GM04504 (cell line): ENCODE data around the gene FHOD3.
"Not testable (repeated sequence)": the region's sequence is repeated elsewhere in the genome, so short reads cannot be mapped to it uniquely, and the experiment has no call there.

ENCODE experiments used
- DNase-seq: peaks from one replicate; pipeline ENCODE4 v3.0.0-alpha.2; 2012; ENCODE audit warnings: low read depth

The FHOD3 gene

DNA sequence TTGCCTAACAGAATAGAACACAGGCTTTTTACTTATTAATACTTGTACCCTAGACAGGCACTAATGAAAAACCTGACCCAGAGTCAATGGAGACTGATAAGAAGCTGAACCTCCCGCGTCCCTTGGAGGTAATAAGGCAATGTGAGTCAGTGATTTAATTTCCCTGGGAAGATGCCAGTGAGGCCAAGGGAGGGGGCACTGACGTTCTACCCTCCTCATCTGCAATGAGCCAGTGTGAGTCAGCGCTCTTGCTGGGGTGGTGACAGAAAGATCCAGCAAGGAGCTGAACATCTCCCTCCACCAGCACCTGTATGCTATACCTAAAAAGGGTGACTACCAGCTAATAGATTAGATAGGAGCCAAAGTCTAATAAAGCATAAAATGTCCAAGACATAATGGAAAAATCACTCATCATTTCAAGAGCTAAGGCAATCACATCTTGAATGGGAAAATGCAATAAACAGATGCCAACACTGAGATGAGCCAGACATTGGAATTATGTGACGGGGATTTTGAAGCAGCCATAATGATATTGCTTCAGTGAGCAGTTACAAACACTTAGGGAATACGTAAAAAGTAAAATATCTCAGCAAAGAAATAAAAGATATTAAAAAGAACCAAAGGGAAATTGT lies 414.4 kb downstream of the FHOD3 start:
- peak; percentile 62 for DNase-seq

DNA sequence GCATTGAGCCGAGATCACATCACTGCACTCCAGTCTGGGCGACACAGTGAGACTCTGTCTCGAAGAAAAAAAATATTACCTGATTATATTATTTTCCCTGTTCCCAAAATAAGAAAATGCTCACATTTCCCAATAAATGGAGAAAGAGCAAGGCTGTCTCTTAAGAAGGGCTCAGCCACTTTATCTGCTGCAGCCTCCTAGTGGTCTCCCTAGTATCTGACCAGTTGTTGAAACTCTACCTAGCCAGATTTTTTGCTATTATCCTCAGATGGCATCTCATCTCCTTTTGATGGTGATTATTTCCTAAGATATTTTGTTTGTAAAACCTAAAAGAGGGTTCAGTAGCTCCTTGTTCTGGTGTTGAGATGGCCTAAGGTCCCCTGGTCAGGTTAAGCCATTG lies 417.0 kb downstream of the FHOD3 start:
- no peak for DNase-seq

DNA sequence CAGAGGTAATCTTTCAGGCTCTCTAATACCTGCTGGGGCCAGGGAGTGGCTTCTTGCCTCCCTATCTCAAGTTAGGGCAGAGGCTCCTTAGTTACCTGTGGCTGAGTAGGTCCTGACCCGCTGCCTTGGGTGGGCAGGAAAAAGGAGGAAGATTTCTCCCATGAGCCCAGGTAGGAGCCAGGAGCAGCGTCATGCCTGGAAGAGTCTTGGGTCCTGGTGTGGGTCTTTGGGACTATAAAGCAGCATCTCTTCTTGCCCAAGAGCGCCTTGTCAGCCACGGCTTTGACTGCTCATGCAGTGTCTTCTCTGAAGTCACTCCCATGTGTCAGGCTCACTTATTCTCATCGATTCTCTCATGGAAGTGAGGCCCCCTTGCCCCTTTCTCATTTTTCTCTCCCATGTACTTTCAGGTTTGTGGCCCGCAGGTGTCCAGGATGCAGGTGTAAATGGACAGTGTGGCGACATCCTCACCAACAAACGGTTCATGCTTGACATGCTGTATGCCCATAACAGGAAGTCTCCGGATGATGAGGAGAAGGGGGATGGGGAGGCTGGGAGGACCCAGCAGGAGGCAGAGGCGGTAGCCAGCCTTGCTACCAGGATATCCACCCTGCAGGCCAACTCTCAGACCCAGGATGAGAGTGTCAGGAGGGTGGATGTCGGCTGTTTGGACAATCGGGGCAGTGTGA lies 420.1 kb downstream of the FHOD3 start:
- no peak for DNase-seq

DNA sequence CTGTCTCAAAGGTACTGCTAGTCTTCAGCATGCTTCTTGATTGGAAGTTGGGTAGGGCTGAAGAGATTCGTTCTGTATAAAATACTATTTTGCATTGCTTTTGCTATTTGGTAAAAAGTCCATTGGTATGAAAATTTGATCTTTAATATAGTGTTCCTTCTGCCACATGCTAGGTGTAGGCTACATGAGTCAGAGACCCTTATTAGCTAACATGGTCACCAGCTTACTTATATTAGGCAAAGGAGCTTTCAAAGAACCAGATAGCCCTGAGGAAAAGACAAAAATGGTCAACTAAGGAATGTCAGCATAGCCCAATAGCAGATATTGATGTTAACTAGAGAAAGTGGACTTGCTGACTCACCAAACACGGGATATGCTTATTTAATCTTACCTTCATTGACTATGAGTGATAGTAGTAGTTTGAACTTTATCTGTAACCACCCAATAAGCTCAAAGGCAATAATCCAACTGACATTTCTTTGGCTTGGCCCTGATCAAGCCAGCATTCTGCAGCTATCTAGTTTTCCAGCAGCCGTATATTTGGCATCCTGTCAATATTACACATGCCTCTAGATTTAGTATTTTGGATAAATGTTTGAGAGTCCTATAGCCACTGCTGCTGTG lies 421.3 kb downstream of the FHOD3 start:
- no peak for DNase-seq

DNA sequence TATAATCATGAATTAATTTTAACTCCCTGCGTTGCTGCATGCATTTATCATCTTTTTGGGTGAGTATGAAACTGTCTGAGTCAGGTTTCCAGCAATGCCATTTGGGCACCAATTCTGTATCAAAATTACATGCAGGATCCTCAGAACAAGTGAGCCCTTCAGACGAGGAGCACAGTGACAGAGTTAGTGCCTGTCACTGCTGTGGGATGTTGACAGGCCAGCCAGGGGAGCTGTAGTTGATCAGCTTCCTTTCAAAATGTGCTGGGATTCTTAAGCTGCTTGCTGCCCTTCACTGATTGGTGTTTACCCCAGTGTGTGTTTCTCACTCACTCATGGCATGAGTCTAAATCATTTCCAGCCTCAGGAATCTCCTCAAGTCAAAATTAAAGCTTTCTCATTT lies 422.1 kb downstream of the FHOD3 start:
- no peak for DNase-seq

DNA sequence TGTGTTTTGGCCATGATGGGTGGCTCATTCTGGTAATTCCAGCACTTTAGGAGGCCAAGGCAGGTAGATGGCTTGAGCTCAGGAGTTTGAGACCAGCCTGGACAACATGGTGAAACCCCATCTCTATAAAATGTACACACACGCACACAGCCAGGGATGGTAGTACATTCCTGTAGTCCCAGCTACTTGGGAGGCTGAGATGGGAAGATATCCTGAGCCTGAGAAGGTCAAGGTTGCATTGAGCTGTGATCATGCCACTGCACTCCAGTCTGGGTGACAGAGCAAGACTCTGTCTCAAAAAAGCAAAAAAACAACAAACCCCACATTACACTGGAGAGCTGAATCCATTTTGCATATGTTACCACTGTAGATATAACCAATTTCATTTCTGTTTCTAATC lies 423.8 kb downstream of the FHOD3 start:
- not testable (repeated sequence) for DNase-seq

DNA sequence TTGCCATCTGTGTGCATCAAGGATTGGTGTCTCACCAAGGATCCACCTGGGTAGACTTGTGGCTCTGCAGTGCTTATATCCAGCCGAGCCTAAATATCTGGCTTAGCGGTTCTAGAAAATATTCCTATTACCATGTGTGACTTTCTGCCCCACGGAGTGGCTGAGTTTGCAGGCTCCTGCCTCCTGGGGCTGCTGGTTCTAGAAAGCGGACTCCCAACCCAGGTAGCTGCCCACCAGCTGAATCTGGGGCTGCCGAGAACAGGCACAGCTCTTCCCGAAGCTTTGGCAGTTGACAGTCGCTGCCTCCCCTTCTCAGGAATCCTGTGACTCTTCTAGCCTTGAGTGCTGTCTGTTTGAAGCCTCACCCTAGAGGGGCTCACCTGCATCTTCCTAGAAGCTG lies 426.7 kb downstream of the FHOD3 start:
- DNase-seq: no peak

DNA sequence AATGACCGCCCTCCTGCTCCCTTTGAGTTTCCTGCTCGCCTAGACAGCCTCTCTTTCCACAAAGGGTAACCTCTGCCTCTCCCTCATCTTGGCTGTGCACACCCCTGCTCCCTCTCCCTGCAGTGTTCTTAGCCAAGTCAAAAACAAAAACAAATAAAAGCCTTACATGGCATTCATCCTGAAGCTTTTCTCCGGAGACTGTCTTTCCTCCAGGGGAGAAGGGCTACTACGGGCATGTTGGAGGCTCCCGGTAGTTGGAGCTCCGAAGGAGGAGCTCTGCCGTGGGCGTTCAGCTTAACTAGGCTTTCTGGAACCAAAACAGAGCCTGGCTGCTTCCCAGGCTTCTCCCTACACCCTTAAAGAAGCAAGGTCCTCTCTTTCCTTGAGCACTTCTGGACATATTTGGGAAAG lies 427.1 kb downstream of the FHOD3 start:
- DNase-seq: no peak

DNA sequence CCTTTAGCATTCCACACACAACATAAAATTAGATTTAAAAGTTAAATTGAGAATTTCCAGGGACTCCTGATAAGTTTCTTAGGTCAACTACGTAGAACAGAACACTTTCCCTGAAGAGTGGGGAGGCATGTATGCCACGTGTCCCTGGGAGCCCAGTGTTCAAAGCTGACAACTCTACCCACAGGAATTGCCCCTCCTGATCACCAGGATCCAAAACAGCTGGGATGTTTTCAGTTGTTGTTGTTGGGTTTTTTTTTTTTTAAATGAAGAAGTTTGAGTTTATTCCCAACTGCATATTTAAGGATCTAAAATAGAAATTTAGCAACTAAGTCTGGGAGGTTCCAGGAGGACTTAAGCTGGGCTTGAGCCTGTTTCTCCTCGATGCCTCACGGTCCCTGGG lies 430.8 kb downstream of the FHOD3 start:
- no peak for DNase-seq

DNA sequence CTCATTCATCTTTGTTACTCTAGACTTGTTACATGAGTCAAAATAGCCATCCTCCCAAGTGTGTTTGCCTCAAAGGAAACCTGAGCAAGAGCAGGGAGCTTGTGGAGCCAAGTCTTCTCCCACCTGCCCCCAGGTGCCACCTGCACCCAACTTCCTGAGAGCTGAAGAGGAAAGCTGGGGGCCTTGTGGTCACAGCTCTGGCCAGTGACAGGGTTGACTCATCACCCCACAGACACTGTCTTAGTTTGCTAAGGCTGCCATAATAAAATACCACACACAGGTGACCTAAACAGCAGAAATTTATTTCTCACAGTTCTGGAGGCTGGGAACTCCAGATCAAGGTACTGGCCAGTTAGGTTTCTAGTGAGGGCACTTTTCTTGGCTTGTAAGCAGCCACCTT lies 431.7 kb downstream of the FHOD3 start:
- DNase-seq: no peak

DNA sequence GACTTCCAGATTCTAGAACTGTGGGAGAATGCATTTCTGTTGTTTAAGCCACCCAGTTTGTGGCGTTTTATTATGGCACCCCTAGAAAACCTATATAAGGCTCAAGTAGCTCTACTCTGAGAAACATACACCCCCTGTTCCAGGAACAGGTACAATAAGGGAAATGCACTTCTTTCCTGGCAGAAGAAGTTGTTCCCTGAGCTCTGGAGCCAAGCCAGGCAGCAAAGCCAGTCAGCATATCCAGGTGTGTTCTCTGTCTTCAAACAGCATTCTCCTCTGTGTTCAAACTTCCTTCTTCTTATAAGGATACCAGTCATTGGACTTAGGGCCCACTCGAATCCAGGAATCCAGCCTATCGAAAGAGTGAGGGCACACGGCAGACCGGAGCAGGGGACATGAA lies 434.8 kb downstream of the FHOD3 start:
- DNase-seq: no peak

DNA sequence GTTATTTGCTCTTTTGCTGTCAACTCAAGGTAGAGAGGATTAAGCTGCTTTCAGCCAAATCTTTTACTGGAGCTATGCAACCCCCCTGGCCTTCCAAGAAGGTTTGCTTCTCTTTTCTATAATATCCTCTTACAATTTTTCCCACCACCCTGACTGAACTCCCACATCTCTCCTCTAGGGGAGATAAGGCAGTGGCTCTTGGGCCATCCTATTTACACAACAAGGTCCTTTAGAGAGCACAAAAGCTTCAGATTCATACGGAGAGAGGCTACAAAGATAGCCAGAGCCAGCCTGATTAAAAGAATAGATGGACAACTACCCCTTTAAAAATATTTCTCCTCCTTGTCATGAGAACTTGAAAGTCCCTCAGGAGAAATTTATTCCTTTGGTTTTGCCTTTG lies 435.6 kb downstream of the FHOD3 start:
- DNase-seq: no peak

DNA sequence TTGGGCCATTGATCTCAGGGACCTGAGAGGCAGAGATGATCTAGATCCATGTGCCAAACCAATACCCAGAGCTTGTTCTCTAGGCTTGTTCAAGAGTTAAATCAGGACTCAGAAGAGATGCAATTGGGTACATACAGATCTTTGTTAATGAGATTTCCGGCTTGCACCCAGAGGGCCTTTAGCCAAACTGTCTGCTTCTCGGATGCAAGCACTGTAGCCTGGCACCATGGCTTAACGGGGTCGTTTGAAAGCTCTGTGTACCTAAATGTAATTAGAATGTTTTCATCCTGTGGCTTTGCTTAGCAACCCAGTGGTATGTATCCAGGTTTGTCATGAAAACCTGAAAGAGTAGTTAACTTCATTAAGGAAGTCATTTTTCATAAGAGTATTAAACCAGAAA lies 437.1 kb downstream of the FHOD3 start:
- DNase-seq: no peak

DNA sequence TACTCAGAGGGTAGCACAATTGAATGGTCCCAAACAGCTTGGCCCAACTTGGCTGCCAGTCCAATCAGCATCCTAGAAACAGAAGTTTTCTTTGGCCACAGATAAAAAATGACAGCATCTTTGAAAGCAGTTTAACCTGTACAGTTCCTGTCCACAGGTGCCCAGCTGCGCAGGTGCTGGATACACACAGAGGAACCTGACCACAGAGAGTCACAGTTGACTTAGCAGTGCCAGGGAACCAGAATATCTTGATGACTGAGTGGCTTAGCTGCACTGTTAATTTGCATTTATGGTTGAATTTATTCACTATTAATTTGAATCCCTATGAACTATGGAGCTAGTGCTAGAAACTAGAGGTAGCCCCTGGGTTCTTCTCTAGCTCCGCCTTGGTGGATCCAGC lies 437.6 kb downstream of the FHOD3 start:
- no peak for DNase-seq

DNA sequence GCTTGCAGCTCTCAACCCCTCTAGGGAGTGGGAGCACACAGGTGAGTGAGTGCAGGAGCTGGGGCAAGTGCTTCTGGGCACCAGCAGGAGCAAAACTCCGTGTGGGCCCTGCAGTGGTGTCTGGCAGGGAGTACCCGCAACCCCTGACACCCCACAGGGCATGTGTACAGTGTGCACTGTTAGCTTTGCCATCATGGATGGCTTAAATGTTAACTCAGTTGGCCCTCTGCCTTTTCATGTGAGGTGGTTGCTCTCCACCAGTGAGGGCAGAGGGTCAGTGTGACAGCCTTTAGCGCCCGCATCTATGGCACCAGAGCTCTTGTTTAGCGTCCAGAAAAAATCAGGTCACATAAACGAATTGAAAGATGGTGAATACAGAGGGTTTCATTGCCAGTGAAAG lies 438.6 kb downstream of the FHOD3 start:
- no peak for DNase-seq

DNA sequence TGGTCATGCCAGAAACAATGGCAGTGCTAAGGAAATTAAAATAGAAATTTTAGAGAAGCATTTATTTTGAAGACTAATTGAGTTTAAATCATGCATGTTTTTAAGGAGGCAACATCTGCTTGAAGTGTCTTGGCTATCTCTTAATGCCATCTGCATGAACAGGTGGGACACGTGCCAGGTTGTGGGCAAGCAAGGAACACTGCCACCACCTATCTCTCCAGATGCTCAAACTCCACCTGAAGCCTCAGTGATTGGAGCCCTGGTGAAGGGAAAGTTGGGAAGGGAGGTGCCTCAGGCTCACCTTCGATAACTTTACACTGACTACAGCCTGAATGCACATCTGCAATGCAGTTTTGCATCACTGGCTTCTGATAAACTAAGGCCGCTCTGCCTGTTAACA lies 439.8 kb downstream of the FHOD3 start:
- DNase-seq: no peak

DNA sequence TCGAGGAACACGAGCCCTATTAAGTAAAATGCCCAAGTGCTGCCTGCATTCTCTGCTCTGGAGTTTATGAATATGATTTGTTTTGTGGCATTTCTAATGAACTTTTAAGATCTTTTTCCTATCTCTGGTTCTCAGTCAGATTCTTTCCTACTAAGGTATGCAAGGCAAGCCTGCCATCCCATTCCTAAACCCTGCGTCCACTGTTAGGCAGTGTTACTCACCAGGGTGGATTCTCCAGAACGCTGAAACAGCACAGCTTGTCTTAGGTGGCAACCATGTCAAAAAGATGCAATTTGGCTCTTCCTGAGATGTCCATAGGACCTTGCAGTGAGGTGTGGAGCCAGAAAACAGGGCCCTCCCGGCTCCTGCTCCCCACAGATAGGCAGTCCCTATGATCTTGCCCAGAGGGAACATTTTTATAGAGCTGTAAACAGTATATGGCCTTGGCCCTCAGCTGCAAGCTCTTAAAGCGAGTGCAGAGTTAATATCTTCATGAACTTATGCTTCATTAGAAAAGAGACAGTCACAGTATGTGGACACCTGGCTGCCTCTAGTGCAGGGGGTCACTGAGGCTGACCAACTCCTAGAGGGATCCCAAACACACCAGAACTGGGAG lies 446.9 kb downstream of the FHOD3 start:
- DNase-seq: no peak

DNA sequence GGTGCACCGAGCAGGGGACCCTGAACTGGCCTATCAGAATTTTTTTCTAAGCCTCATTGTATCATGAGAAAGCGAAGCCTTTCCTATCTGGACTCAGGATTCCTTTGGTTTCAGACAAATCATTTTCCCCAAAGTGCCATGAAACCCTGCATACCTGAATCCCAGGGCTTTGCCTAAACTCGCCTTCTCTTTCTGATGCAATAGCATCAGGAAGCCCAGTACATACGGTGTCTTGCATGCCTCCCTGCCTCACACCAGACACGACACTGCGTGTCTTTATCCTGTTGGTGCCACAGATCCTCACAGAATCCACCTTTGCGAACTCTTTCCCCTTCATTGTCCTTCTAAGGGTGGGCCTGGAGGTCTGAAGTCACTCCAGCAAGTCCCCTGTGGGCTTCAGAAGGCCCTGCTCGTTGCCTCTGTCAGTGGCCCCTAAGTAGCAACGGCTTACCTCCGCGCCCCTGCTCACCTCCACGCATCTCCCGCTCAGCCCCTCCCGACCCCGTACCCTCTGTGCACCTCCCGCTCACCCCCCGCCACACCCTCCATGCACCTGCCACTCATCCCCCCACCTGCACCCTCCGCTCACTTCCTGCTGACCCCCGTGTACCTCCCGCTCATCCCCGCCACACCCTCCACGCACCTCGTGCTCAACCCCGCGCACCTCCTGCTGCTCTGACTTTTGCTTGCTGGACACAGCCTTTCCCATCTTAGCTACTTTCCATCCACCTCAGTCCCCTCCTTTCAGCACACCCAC lies 447.9 kb downstream of the FHOD3 start:
- no peak for DNase-seq

DNA sequence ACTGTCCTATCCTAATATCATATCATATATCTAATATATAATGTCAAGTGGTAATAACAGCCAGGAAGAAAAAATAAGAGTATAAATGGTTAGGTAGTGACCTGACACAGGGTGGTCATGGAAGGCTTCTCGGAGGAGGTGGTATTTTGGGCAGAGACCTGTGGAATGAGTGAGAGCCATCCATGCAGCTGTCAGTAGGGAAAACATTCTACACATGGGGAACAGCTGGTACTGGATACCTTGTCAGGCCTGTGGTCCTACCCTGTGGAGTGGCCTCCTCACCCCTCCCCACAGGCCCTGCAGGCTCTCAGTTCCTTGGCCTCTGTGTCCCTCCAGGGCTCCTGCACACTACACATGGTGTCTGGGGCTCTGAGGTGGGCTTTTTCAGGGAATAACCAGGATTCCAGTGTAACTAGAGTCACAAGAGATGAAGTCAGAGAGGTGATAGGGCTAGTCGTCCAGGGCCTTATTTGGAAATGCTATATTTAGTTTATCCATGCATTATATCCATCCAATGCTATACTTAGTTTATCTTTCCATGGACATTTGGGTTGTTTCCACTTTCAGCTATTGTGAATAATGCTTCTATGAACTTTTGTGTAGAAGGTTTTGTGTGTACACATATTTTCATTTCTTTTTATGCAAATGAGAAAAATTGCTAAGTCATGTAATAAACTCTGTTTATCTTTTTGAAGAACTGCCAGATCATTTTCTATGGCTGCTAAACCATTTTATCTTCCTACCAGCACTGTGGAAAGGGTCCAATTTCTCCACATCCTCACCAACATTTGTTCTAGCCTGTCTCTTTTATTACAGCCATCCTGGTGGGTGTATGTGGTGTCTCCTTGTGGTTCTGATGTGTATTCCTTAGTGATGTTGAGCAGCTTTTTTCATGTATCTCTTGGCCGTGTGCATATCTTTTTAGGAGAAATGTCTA lies 455.7 kb downstream of the FHOD3 start:
- DNase-seq: no peak

DNA sequence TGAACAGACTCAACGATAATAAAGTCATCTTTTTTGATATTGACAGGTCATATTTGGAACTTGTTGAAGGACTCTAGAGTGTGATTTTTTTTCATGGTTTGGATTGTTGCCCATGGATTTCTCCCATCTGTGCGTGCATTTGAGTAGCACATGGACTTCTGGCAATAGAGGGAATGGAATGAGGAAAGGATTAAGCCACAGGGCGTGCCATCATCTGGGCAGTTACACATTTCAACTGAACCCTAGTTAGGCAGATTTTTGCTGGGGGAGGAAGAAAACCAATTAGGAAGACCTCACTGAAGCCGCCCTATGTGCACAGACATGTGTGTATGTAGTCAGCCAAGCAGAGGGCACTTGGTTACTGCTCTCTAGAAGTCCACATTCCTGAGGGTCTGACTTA lies 458.7 kb downstream of the FHOD3 start:
- DNase-seq: peak; percentile 50

DNA sequence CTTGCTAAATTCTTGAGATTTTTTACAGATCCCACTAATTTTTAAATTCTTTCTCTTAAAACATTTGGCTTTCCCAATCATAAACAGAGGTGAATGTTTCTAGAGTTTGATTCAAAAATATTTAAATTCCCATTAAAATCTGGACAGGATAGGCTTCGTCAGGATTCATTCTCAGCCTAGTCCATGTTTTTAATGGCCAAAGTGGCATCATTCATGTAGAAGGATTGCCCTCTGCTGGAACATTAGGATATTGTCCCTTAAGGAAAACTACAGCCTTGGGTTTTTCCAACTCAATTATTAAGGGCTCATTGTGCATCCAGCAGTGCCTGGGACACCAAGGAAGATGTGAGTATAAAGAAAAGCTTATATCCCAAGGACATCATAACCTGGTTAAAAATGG lies 459.6 kb downstream of the FHOD3 start:
- peak; percentile 60 for DNase-seq
